Activated T-cell treated with anti-CD3 and anti-CD28 coated beads, Interleukin-2, amount 50 U/mL, for 1 hour (primary cell): ENCODE measurements around the gene ECM2.

Experiments used
- DNase-seq: peaks from one replicate; pipeline ENCODE4 v3.0.0-alpha.2; 2020

The ECM2 gene

DNA sequence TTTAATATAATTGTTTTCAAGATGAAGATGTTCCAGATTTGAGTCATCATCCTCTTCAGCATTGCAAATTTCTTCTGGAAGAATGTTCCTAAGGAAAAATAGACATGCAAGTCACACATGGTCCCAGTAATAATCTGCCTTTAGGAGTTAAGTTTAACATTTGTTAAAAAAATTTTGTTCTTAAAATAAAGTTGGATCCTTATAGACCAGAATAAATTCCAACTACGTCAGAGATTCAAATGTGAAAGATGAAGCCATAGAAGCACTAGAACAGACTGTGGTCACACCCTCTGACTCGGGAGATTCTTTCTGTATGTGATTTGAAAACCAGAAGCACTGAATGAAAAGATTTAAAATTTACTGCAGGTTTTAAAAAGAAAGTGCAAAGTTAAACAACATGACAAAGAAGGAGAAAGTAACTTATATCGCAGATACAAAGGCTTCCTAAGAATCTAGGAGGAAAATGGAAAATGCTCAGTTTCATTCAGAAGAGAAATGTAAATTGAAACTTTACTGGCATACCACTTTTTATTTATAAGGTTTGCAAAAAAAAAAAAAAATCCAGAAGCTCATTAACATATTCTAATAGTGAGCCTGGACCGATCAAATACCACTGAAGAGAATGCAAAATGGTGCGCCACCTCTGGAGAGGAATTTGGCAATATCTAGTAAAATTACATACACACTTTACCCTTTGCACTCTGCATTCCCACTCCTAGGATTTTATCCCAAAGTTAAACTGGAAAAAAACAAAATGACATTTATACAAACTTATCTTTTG lies 39.2 kb downstream of the ECM2 start:
- DNase-seq: no peak

DNA sequence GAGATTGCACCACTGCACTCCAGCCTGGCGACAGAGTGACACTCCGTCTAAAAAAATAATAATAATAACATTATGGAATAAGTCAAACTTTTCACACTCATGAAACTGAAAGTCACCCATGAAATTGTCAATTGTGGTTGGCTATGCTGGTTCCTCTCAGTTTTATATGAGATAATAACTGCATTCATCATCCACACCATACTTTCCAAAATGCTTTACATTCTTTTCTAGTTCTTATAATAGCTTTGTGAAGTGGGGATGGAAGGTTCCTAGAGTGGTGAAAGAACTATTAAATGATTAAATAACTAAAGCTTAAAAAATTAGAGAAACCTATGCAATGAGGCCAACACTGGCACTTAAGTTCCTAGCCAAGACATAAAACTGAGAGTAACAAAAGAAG lies 40.9 kb downstream of the ECM2 start:
- no peak for DNase-seq

DNA sequence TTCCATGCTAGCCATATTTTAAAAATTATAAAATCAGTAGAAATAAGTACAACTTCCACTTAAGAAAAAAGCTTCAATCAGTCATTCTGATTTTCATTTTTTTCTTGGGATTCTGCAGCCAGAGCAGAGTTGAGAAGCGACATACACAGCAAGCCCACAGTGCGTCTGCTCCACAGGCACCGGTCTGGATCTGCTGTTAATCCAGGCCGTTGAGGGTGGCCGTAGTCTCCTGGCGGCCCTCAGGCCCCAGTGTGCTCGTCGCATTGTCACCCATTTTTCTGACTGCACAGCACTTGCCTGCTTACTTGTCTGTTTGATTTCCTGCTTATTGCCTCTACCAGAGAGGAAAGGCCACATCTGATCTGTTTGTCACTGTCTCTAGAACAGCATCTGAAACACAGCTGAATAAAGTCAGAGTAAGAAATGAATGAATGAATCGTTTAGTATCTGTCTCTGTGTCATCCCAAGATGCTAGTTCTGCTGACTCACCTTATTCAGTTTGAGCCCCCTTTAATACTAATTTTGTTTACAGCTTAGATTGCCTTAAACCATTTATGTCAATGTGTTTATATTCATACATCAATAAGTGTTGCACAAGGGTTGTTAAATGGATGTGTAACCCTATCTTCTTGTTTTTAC lies 41.9 kb downstream of the ECM2 start:
- DNase-seq: no peak

DNA sequence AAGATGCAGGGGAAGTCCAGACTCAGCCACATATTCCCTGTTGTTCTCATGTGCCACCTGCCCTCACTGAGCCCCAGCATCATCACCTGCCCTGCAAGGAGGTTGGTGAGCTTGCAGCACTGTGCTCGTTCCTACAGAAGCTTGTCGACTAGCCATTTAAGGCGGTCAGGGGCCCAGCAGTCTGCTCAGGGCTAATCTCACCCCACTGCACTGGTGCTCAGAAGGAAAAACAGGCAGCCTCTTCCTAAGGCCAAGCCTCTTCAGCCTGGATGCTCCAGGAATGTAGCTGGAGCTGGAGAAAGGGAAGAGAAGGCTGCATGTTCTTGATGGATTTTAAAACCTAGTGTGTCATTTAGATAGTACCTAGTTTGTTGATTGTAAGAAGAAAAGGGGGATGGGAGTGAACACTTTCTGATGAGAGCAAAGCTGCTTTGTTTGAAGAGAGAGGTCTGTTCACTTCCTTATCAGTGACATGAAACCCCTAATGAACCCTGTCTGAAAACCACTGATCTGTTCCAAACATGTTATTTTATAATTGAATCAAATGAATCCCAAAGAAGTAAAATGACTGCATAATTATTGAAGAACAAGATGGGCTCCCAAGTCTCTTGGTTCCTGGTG lies 42.9 kb downstream of the ECM2 start:
- DNase-seq: no peak

DNA sequence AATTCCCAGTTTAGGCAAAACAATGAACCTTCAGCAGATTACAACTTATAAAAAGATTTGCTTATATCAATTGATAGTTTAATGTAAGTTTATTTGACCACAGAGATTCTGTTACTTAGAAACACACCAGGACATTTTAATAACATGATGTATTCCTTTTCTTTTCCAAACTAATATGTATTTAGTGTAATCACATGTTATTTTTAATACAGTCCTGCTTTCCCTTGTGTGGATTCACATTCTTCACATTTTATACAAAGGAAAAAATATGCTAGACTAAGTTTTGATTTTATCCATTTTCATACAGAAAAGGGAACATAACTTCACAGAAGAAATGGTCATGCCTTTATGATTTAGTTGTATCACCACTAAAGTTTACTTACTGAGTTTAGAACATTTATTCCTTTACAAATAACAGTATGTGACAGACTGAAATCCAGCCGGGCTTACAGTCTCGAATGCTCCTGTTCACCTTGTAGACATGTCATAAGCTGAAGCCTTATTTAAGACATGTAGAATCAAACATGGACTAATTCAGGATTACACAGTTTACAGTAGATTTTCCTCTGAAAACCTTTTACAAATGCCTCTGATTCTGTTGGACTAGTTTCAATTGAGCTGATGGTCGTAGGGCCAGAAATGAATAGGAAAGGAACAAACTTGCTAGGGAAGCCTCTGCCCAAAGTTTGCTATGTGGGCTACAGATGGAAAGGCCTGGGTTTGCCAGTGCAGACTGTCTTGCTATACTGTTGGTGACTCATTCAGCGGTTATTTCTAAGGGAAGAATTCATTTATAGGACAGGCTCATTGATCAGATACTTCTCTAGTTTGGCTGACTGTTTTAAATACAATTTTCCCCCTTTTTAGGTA lies 46.9 kb downstream of the ECM2 start:
- no peak for DNase-seq

DNA sequence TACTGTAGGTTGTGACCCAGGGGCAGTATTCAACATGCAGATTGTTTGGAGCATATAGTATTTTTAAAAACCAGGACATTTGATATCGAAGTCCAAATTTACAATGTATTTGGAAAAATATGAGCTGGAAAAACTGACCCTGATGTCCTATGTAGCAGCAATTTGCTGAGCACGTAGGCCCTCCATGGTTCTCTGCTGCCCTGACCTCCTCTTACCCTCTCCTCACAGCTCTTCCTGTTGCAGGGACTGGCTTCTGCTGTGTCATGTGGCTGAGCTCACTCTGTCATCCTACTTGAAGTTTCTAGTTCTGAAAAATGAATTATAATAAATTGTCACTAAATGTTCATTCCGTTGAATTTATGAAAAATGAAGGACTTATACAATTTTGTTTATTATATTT lies 49.4 kb downstream of the ECM2 start:
- no peak for DNase-seq

DNA sequence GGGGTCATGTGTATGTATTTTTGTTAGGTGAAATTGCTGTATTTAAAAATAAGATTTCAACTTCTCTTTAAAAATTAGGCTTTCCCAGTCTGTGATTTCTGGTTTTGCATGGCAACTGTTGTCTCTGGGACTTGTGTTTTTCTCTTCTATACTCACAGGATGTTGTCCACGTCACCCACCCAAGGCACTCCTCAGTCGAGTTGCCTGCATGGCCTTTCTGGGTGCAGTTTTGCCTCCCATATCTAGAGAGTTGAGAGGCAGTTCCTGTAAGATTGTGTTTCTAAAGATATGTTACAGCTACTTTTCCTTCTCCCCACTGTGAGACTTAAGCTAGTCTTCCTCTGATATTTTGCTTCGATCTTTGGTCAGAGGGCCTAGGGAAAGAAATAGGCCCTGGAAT lies 51.2 kb downstream of the ECM2 start:
- DNase-seq: no peak

DNA sequence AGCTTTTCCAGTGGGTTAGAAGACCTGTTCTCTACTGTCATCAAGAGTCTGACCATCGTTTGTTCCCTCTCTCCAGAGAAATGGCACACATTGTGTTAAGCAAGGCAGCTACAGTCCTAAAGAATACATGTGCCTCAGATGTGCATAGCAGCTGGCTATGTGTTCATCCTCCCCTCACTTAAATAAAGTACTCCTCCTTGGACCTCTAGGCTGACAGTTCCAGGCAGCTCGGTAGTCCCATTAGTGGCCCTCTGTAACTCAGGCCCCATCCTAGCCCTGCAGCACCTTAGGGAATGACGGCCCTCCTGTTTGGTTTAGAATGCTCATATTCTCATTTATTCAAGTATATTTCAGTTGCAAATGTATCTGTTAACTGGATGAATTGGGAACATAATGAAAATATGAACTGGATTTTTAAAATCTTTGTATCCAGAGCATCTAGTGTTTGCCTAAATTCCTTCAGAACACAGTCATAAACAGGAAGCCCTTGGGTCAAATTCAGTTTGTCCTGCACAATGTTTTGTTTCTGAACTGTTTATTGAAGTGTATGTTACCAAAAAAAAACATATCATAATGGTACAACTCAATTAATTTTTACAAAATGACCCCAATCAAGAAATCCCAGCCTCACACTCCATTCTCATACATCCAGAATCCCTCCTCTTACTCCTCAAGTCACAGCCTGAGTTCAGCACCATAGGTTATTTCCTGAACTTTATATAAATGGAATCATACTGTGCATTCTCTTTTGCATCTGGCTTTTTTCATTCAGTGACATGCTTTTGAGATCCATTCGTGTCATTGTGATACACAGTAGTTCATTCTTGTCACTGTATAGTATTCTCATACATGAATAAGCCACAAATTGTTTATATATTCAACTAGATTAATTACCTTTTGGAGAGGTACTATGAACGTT lies 51.9 kb downstream of the ECM2 start:
- no peak for DNase-seq

DNA sequence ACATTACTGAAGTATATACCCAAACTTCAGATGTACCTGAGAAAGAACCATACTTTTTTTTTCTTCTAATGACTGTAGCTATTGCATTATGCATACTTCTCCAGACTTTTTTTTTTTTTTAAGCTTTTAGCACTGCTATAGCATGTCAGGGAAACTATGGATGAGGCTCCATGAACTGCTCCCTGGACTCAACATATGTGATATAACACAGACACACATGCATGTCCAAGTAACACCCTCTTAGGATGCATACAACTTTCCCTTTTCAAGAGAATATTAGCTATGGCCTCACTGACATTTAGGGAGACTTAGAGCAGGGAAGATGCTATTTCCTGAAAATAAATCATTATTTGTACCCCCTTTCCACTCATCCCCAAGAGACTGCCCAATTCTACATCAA lies 53.0 kb downstream of the ECM2 start:
- no peak for DNase-seq

DNA sequence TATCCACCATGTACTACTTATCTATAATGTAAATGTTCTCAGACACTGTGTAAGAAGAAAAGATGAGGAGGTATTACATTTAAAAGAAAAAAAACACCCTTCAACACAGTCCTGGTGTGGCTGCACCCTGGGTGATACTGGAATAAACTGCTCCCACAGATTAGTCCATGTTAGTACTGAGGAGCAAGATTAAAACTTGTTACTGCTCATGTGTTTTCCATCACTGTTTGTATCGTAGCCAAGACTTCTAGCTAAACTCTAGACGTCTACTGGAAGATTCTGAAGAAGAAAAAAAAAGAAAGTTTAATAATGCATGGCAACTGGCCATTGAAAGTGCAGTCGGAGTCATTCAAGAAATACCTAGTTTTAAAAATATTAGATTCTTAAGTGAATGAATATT lies 53.5 kb downstream of the ECM2 start, which contains the start of gene ASPN:
Gene ASPN, minus strand, starts transcription at position 178 of the 400 bp plus-strand sequence.
- DNase-seq: no peak

DNA sequence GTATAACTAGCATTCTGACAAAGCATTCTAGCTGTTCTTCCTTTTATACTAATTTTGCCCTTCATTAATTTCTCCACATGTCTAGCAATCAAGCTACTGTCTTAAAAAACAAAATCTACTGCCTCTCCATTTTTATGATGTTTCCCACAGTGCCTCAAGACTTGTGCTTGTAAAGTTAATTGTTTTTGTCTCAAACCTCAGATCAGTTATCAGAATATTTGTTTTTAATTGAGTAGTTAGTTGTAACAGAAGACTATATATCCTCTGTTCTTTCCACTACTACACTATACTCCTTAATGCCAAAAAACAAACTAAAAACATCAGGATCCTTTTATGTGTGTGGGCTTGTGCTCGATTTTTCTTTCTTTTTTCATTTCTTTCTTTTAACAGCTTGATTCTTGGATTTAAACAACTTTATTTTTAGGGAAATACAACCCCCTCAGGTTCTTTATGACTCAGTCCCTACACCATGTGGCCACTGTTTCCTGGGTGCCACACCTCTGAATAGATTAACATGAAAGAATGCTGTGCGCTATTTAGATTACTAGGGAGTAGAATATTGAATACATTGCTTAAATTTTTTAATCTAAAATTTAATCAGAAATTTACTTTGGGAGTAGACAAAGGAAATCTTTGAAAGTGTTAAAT lies 54.7 kb downstream of the ECM2 start:
- no peak for DNase-seq

DNA sequence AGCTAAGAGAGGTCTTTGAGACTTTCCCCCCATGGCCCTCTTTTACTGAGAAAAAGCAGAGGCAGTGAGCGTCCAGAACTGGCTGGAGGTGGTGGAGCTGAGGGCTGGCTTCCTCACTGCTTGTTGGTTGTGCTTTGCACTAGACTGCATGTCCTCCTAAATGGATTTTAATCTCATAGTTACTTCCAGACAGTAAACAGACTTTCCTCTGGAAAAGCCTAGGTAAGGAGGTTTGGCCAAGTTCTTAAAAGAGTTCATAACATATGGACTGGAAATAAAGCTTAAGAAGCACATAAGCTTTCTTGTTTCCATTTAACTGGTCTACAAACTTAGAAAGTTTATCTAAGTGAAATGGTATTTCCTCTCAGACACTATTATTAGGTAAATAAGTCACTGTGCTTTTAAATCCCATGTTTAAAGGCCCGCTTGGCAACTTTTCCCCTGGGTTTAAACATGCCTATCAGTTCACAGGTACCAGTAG lies 55.5 kb downstream of the ECM2 start:
- DNase-seq: no peak

DNA sequence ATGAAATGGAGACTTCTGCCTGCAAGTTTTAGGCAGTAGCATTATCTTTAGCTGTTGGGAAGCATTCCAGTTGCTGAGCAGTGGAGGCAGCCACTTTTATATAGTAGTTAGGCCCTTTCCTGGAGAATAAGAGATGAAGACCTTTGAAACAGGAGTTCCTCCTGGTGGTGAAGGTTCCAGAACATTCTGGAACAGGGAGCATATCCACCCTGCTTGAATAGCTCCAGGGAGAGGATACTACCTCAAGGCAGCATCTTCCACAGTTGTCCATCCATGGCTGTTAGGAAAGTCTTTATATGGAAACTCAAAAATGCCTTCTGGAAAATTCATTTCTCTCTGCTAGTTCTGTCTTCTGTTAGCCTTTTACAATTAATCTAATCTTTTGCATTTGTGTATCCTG lies 56.4 kb downstream of the ECM2 start:
- DNase-seq: no peak

DNA sequence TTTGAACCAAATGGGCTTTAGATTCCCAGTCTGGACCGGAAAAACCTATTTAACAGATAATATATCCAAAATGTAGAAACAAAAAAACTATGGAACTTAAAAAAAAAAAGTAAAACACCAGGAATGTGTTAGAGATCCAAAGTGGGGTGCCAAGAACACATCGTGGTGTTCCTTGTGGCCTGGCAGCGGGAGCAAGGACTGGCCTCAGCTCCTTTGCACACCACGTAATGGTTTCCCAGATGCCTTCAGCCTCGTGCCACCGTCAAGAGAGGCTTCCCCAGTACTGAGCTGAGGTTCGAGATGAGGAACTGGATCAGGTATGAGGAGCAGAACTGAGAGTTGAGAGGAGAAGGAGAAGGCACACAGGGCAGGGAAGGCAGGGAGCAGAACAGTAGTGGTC lies 57.0 kb downstream of the ECM2 start:
- DNase-seq: no peak

DNA sequence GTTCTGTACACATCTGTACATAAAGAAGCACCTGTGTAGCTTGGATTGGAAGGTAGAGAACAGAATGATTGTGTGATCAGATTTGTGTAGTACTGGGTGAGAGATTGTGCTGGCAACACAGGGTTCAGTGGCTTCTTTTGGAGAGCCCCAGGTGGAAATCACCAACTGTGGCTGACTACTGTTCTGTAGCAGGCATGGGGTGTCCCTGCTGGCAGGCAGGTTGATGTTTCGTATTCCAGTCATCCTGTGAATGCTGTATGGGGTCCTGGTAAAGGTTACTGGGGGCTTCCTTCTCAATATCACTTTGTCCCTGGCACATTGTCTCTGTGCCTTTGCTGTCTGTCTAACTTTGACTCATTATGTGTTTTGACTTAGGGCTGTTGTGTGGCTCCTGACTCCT lies 58.8 kb downstream of the ECM2 start:
- DNase-seq: no peak

DNA sequence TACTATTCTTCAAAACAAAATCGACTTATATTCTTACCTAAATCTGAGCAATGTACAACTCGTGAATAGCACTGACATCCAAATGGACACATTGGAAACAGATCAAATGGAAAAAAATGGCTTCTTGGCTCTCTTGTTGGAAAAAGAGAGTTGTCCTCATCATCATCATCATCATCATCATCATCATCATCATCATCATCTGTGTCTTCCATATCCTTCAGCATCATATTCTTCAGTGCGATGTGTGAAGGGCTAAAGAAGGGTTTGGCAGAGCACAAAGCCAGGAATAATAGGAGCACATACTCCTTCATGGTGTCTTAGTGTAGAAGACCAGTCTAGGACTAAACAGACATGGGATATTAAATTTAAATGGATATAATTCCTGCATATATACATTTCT lies 61.2 kb downstream of the ECM2 start:
- DNase-seq: no peak

DNA sequence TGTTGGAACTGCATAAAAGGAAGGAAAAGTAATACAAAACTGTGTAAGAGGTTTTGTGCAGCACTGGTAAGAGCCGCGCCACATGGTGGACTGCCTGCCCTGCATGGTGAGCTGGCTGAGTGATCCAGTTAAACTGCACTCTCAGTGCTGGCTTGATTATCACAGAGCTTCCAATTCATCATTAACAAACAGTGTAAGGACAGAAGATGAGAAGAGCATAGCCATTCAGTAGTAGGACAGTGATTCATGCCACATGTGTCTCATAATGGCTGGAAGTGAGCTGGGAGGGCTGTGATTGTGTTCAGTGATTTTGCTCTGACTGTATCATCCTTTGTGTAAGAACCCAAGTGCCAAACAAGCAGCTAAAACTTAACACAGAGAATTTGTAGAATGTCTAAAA lies 67.6 kb downstream of the ECM2 start:
- DNase-seq: no peak

DNA sequence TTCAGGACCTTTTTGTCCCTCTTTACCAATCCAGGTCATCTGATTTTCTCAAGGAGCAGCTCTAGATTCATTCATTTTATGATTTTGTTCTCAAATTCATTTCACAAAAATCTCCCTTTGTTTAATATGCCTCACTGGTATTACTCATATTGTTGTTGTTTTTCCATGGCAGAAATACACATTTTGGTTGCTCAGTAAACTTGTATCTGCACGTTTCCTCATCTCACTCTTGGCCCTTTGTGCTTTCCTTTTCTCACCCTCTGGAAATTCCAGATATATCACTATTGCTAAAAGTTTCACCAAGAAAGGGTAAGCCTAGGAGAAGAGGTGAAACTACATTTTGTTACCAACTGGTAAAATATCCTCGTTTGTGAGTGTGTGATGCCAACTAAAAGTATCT lies 68.3 kb downstream of the ECM2 start:
- no peak for DNase-seq

DNA sequence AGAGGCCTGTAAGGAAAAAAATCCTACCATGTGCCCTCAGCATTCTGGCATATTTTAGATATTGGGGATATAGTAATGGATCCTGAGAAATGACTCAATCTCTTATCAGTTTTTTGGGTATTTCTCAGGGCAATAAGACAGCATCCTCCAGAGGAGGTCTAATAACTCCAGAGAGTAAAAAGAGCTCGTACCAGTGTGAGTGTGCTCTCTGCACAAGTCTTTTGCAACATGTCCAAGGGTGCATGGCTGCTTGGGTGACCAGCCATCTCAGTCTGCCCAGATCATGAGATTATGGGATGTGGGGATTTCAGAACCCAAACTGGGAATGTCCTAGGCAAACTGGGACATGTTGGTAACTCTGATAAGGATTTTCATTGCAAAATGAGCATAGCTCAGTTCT lies 68.7 kb downstream of the ECM2 start:
- no peak for DNase-seq

DNA sequence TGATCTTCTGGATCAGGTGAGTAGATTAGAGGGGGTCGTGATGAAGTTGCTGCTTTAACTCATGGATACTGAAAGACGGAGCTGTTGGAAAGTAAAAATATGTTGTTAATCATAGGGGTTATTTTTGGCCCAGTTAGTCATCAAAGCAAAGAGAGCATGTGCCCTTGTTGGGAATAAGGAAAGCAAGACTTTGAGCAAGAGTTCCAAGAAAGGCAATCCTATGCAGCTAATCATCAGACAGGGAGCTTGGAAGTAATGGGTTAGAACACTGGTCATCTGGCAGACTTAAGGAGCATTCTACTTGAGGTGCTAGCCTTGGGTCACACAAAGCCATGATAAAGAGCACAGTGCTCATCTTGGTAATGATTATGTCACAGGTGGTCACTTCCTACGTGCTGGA lies 71.8 kb downstream of the ECM2 start:
- no peak for DNase-seq

DNA sequence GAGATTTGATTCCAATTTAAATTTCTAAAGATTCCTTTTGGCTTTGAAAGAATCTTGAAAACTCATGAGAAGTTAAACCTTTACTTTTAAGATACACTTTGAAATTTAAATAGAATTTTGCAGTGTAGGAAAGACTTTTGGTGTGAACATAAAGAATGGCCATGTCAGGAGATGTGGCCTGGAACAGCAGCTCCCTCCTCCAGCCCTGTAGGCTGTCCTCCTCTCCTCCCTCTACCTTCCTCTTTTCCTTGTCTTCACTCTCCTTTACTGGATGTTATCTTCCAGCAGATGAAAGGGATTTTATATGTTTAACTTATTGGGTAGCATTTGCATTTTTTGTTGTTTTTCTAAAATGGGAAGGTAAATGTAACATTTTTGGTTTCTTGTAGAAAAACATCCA lies 72.4 kb downstream of the ECM2 start:
- no peak for DNase-seq

DNA sequence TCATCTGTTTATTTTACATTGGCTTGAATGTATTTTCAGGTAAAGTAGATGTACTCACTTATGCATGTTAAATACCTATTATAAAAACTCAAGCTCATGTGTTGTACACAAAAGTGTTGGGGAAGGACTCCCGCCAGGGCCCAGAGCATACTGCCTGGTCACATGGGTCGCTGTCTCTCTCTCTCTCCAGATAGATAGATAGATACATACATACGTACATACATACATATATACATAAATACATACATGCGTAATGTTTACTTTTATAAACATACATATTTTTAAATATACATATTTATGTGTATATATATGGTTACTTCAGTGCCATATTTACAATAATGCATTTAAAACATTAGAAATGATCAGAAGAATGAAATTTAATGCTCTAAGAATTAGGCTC lies 78.2 kb downstream of the ECM2 start:
- no peak for DNase-seq
